A673 (cell line): ENCODE measurements around the gene P2RX3. TPM values are rescaled to one million over a fixed set of nuclear protein-coding genes. Genes with fewer than 3 reads are reported as not detected.
A peak's percentile ranks its signal among the peaks of the same experiment; 100 is the strongest.

Source experiments
- BruUV-seq: library from RNA; stranded (reverse); fragments of 400-500 nt; replicated peaks from 2 replicates; lab custom pipeline; 2021; lab: Mats Ljungman, UMichigan
- CTCF ChIA-PET: fragments of 300-600 bp; sonication (Branson Sonifier 250); formaldehyde crosslinking; loops from one replicate; lab custom pipeline; 2022; ENCODE audit warnings: antibody characterized with exemption; lab: Charles Lee
- POLR2A ChIA-PET: fragments of 300-600 bp; sonication (Branson Sonifier 250); formaldehyde crosslinking; loops from one replicate; lab custom pipeline; 2022; ENCODE audit warnings: antibody characterized with exemption; ENCODE audit not compliant: low non-redundant PET; lab: Charles Lee
- DNase-seq: peaks from one replicate; pipeline ENCODE4 v3.0.0-alpha.2; 2015; ENCODE audit warnings: low spot score
- H3K27ac ChIP-seq: fragments of 200-600 bp; sonication (generic); 2 replicates; pipeline ENCODE4 v1.5.1; 2016; ENCODE audit warnings: mixed run types, low read depth, mild to moderate bottlenecking, mixed read lengths, antibody characterized with exemption, low read length; ENCODE audit not compliant: poor library complexity, severe bottlenecking
- H3K27me3 ChIP-seq: fragments of 200-600 bp; sonication (generic); replicated peaks from 2 replicates; pipeline ENCODE4 v1.6.1; 2017; ENCODE audit warnings: mixed run types, low read depth, mild to moderate bottlenecking, mixed read lengths, antibody characterized with exemption, low read length; ENCODE audit not compliant: insufficient read depth, poor library complexity
- H3K36me3 ChIP-seq: fragments of 200-600 bp; sonication (generic); 2 replicates; pipeline ENCODE4 v1.6.1; 2016; ENCODE audit warnings: mixed run types, mild to moderate bottlenecking, mixed read lengths, antibody characterized with exemption, low read length; ENCODE audit not compliant: insufficient read depth, poor library complexity, severe bottlenecking
- H3K4me1 ChIP-seq: fragments of 200-600 bp; sonication (generic); 2 replicates; pipeline ENCODE4 v1.6.1; 2017; ENCODE audit warnings: mixed run types, mild to moderate bottlenecking, mixed read lengths, antibody characterized with exemption, low read length; ENCODE audit not compliant: insufficient read depth, poor library complexity, severe bottlenecking
- H3K4me3 ChIP-seq: fragments of 200-600 bp; sonication (generic); 2 replicates; pipeline ENCODE4 v1.5.1; 2016; ENCODE audit warnings: low read depth, mixed run types, mild to moderate bottlenecking, mixed read lengths, low read length; ENCODE audit not compliant: poor library complexity, severe bottlenecking
- H3K9me3 ChIP-seq: fragments of 200-600 bp; sonication (generic); 2 replicates; pipeline ENCODE4 v1.6.1; 2016; ENCODE audit warnings: mixed run types, low read depth, mild to moderate bottlenecking, mixed read lengths, antibody characterized with exemption, low read length; ENCODE audit not compliant: poor library complexity, severe bottlenecking
- CTCF ChIP-seq: fragments of 300-800, 200-600 bp; sonication (generic); conservative IDR thresholded peaks from 2 replicates; pipeline ENCODE4 v1.5.1; 2017; ENCODE audit warnings: low read depth, mild to moderate bottlenecking, antibody characterized with exemption, low read length, moderate library complexity, mixed read lengths
- EZH2 ChIP-seq: fragments of 200-600 bp; sonication (generic); IDR thresholded peaks from 2 replicates; pipeline ENCODE4 v1.6.1; 2017; ENCODE audit warnings: borderline replicate concordance, low read depth, mild to moderate bottlenecking, mixed read lengths, antibody characterized with exemption, low read length; ENCODE audit not compliant: poor library complexity, severe bottlenecking
- intact Hi-C: fragments of 100-400 bp; cut with micrococcal nuclease; formaldehyde crosslinking; loops from one replicate; pipeline ENCODE4 v1.10.0; 2022; ENCODE audit not compliant: unreplicated experiment
- total RNA-seq: library from RNA; stranded (reverse); gene quantifications from 2 replicates; pipeline ENCODE4 v1.2.3, GENCODE V29; 2021

P2RX3 gene
- total RNA-seq, 1 experiment from 2014 or later, result not detected

- intact Hi-C loops, result no loop called here
- Histone ChIP-seq H3K27me3 (peaks cover 37% of the 10 kb centered on the region), H3K9me3 (no peaks in the 10 kb centered on the region), H3K4me1 (no peaks in the 10 kb centered on the region), H3K36me3 (no peaks in the 10 kb centered on the region), H3K27ac (no peak overlapping the region), H3K4me3 (no peak overlapping the region)
- BruUV-seq, result no TSS peak
- TF ChIP-seq EZH2 (no peak), CTCF (no peak)
- CTCF ChIA-PET, result no interaction called here
- POLR2A ChIA-PET, result no interaction called here
- no peak for DNase-seq
Measured at GRCh38 chr11:57386178-57386940, 48.2 kb downstream of the P2RX3 start.

- peak; percentile 19 for DNase-seq
- intact Hi-C loops, result no loop called here
- CTCF ChIA-PET, result no interaction called here
Measured at GRCh38 chr11:57387289-57388030, 49.3 kb downstream of the P2RX3 start.

GRCh38 chr11:57390535-57390934 lies 52.4 kb downstream of the P2RX3 start, which contains the start of gene PRG2:
Gene PRG2 (minus strand): TSS chr11:57390650. CDS start chr11:57389944, 706 bp downstream.
- Histone ChIP-seq H3K27ac (no peak within 1 kb of the TSS), H3K36me3 (no peaks in the 10 kb centered on the region), H3K9me3 (no peaks in the 10 kb centered on the region), H3K4me3 (no peak within 1 kb of the TSS), H3K4me1 (no peaks in the 10 kb centered on the region), H3K27me3 (peaks cover 27% of the 10 kb centered on the region)
- DNase-seq, result no peak
- intact Hi-C loops, result no loop called here
- POLR2A ChIA-PET, result no interaction called here
- CTCF ChIA-PET, result no interaction called here
- no TSS peak for BruUV-seq
- TF ChIP-seq CTCF (no peak), EZH2 (no peak)

More at GRCh38 chr11:57387289-57388030, 49.3 kb downstream of the P2RX3 start:
- TF ChIP-seq CTCF, result no peak
- TF ChIP-seq EZH2, result no peak
- Histone ChIP-seq H3K27me3 (peaks cover 37% of the 10 kb centered on the region), H3K4me3 (no peak overlapping the region), H3K36me3 (no peaks in the 10 kb centered on the region), H3K9me3 (no peaks in the 10 kb centered on the region), H3K4me1 (no peaks in the 10 kb centered on the region), H3K27ac (no peak overlapping the region)
- POLR2A ChIA-PET, result no interaction called here
- BruUV-seq, result no TSS peak
